ENCODE results near the gene SLC12A4.
A peak's percentile ranks its signal among the peaks of the same experiment; 100 is the strongest.
"Not testable (repeated sequence)": the region's sequence is repeated elsewhere in the genome, so short reads cannot be mapped to it uniquely, and the experiment has no call there.

SLC12A4 gene

DNA sequence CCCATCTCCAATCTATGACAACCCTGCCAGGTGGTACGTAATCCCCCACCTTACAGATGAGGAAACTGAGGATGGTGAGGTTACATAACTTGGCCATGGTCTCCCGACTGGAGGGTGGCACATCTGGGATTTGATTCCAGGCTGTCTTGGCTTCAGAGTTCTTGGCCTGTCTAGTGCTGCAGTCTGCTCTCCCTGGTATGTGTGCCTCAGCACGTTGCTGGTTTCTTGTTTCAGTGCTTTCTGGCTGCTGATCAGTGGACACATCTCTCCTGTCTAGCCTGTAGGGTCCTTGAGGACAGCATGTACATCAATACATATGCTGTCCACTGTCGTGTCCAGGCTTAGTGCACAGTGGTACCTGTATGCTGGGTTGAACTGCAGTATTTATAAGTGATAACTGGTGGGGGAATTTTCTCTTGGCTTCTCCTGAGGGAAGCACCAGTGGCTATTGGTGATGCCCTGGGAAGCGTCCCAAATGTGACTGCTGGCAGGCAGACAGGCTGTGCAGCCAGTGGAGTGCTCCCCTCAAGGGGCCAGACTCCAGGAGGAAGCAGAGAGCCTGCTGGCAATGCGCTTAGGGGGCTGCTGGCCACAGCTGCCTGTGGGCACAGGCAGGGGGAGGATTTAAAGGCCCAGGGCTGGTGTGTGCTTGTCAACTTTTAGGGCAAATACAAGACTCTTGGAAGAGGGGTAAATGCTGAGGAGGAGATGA is 51.1 kb downstream of the SLC12A4 start:
- H3K27ac Mint-ChIP-seq, result peak overlapping the region; percentile 47 to 75 (median 54)
- TF ChIP-seq, protein P1, sequence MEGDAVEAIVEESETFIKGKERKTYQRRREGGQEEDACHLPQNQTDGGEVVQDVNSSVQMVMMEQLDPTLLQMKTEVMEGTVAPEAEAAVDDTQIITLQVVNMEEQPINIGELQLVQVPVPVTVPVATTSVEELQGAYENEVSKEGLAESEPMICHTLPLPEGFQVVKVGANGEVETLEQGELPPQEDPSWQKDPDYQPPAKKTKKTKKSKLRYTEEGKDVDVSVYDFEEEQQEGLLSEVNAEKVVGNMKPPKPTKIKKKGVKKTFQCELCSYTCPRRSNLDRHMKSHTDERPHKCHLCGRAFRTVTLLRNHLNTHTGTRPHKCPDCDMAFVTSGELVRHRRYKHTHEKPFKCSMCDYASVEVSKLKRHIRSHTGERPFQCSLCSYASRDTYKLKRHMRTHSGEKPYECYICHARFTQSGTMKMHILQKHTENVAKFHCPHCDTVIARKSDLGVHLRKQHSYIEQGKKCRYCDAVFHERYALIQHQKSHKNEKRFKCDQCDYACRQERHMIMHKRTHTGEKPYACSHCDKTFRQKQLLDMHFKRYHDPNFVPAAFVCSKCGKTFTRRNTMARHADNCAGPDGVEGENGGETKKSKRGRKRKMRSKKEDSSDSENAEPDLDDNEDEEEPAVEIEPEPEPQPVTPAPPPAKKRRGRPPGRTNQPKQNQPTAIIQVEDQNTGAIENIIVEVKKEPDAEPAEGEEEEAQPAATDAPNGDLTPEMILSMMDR (IDR thresholded peaks at IDR 0.05; ENCODE audit: unreplicated experiment in 3 of 3), result no peak
- no peak overlapping the region for H3K4me3 Mint-ChIP-seq
- no peaks in the 10 kb centered on the region for H3K9me3 Mint-ChIP-seq
- H3K4me1 Mint-ChIP-seq, result peaks cover 32% of the 10 kb centered on the region
- no peaks in the 10 kb centered on the region for H3K27me3 Mint-ChIP-seq (ENCODE audit: low read depth)
- peaks cover 24% of the 10 kb centered on the region for H3K36me3 Mint-ChIP-seq (ENCODE audit: low read depth)

DNA sequence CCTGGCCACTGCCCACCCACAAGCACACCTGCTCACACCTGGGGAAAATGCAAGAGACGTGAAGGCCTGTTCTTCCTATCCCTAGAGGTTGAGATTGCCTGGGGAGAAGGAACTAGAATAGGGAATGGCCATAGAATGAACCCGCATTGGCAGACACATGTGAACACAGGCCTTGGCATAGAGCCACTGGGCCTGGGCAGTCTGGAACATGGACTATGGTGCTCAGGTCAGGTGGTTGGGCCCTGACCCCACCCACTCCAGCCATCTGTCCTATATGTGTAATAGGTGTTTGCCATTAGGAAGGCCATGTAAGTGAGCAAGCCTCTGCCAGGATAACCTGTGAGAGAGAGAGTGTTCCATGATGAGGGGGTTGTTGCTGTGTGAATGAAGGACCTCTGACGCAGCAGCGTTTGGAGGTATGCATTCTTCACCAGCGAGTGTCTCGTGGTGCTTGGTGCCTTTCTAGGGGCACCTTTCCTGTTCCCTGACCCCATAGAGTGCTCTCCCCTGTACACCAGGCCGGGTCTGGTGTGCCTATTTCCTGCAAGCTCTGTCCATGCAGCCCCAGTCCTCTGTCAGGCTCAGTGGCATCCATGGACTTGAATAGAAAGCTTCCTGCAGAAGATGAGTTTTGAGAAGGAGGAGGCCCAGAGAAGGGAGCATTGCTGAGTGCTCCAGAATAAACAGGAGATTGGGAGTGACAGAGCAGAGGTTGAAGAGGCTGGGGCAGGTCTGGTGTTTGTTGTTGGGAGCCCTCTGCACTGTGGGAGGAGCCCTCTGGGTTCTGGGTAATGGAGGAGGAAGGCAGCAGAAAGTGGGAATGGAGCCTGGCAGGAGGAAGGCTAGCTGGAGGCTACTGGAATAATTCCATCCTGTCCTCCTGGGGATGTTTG is 52.4 kb downstream of the SLC12A4 start:
- Mint-ChIP-seq H3K27me3 (ENCODE audit: low read depth) (no peaks in the 10 kb centered on the region), H3K4me1 (peaks cover 32% of the 10 kb centered on the region), H3K36me3 (ENCODE audit: low read depth) (peaks cover 28% of the 10 kb centered on the region), H3K4me3 (peak overlapping the region in 2 of 3 experiments; percentile 6 to 39), H3K27ac (peak overlapping the region; percentile 54 to 80 (median 75)), H3K9me3 (no peaks in the 10 kb centered on the region)
- TF ChIP-seq, protein P1 (IDR thresholded peaks at IDR 0.05; ENCODE audit: unreplicated experiment in 3 of 3), result no peak

DNA sequence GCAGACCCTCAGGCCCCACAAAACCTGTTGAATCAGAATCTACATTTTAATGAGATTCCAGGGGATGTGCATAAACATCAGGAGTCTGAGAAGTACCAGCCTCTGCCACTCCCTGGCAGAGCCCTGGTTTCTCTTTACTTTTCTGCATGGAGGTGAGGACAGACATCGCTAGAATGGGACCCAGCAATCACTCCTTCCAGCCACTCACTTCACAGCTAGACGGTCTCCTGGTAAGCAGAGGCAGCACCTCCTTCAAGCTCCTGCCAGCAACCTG is 53.0 kb downstream of the SLC12A4 start:
- H3K4me3 Mint-ChIP-seq; H3K27me3 Mint-ChIP-seq (ENCODE audit: low read depth); H3K9me3 Mint-ChIP-seq: not testable (repeated sequence)
- peaks cover 32% of the 10 kb centered on the region for H3K4me1 Mint-ChIP-seq
- H3K36me3 Mint-ChIP-seq (ENCODE audit: low read depth), result peaks cover 32% of the 10 kb centered on the region
- peak overlapping the region; percentile 54 to 80 (median 75) for H3K27ac Mint-ChIP-seq

DNA sequence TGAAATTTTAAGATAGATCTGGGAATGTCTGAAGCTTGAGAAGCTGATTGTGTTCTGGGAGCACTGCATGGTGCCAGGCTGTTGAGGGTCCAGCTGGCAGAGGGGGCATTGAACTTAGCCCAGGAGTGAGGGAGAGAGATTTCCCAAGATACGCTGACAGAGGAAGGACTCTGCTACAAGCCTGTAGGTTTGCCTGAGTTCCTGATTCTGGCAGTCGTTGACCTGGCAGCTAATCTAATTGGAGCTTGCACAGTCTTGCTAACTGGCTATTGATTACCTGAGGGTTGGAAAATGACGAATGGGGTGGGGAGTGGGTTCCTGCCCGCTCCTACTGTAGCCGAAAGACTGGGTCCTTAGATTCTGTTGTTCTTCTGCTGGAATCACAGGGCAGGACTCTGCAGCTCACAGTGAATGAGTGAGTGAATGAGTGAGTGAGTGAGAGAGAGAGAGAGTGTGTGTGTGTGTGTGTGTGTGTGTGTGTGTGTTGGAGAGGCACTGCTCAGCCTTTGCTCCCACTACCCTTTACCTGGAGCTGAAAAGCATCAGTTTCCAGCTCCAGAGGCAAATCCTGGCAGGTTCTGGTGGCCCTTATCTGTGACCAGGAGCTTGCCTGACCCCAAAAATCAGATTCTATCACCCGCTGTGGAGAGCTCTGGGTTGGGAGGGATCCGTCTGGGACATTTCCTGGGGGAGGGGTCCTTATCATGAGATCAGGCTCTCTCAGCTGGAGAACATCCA is 53.5 kb downstream of the SLC12A4 start:
- peaks cover 32% of the 10 kb centered on the region for H3K4me1 Mint-ChIP-seq
- no peak overlapping the region for H3K4me3 Mint-ChIP-seq
- H3K36me3 Mint-ChIP-seq (ENCODE audit: low read depth), result peaks cover 33% of the 10 kb centered on the region
- H3K27me3 Mint-ChIP-seq (ENCODE audit: low read depth), result no peaks in the 10 kb centered on the region
- TF ChIP-seq, protein P1 (IDR thresholded peaks at IDR 0.05; ENCODE audit: unreplicated experiment in 3 of 3), result no peak
- H3K27ac Mint-ChIP-seq, result peak overlapping the region in 2 of 3 experiments; percentile 26 to 28
- no peaks in the 10 kb centered on the region for H3K9me3 Mint-ChIP-seq

DNA sequence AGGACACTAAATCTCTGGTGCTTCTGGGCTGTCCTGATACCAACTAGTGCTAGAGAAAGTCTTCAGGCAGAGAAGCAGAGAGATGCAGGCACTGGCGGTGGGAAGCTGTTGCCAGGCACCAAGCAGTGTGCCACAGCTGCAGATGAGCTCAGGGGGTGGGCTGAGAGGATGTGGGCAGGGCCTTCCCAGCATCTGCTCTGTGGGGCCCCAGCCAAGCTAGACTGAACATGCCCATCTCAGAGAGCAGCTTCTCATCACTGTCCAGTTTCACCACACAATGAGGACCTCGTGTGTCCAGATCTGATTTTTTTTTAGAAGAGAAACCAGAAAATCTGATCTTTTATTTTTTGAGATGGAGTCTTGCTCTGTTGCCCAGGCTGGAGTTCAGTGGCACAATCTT is 58.3 kb downstream of the SLC12A4 start:
- Mint-ChIP-seq H3K36me3 (ENCODE audit: low read depth) (peaks cover 37% of the 10 kb centered on the region), H3K9me3 (no peaks in the 10 kb centered on the region), H3K4me3 (no peak overlapping the region), H3K4me1 (peaks cover 9% of the 10 kb centered on the region), H3K27me3 (ENCODE audit: low read depth) (no peaks in the 10 kb centered on the region), H3K27ac (no peak overlapping the region)
- TF ChIP-seq, protein P1 (IDR thresholded peaks at IDR 0.05; ENCODE audit: unreplicated experiment in 3 of 3), result no peak

DNA sequence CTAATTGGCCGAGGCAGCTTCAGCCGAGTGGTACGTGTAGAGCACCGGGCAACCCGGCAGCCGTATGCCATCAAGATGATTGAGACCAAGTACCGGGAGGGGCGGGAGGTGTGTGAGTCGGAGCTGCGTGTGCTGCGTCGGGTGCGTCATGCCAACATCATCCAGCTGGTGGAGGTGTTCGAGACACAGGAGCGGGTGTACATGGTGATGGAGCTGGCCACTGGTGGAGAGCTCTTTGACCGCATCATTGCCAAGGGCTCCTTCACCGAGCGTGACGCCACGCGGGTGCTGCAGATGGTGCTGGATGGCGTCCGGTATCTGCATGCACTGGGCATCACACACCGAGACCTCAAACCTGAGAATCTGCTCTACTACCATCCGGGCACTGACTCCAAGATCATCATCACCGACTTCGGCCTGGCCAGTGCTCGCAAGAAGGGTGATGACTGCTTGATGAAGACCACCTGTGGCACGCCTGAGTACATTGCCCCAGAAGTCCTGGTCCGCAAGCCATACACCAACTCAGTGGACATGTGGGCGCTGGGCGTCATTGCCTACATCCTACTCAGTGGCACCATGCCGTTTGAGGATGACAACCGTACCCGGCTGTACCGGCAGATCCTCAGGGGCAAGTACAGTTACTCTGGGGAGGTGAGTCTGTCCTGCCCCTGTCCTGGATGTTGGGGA is 59.2 kb downstream of the SLC12A4 start:
- peaks cover 4% of the 10 kb centered on the region for H3K4me1 Mint-ChIP-seq
- no peak overlapping the region for H3K27ac Mint-ChIP-seq
- no peak overlapping the region for H3K4me3 Mint-ChIP-seq
- TF ChIP-seq, protein P1 (IDR thresholded peaks at IDR 0.05; ENCODE audit: unreplicated experiment in 3 of 3), result no peak
- peaks cover 33% of the 10 kb centered on the region for H3K36me3 Mint-ChIP-seq (ENCODE audit: low read depth)
- no peaks in the 10 kb centered on the region for H3K9me3 Mint-ChIP-seq
- H3K27me3 Mint-ChIP-seq (ENCODE audit: low read depth), result no peaks in the 10 kb centered on the region
